Keratinocyte (primary cell): ENCODE measurements around the gene ANKRD30A. TPM values are rescaled to one million over a fixed set of nuclear protein-coding genes. Genes with fewer than 3 reads are reported as not detected.
"Not testable (repeated sequence)": the region's sequence is repeated elsewhere in the genome, so short reads cannot be mapped to it uniquely, and the experiment has no call there.

Experiments used
- DNase-seq: peaks from one replicate; pipeline ENCODE4 v3.0.0-alpha.2; 2011; ENCODE audit warnings: low read depth, missing footprints, low spot score
- FAIRE-seq: peaks from 2 replicates; lab custom pipeline; 2011; peaks lifted over from hg19 to GRCh38; lab: Jason Lieb, UNC
- H2AFZ ChIP-seq: 2 replicates; pipeline ENCODE4 v1.6.0; 2012; ENCODE audit warnings: low read length, control low read depth, inconsistent platforms; ENCODE audit not compliant: control insufficient read depth
- H3K27ac ChIP-seq: 2 replicates; pipeline ENCODE4 v1.5.1; 2011; ENCODE audit warnings: low read length; ENCODE audit not compliant: control insufficient read depth, insufficient read depth
- H3K27me3 ChIP-seq: 3 replicates; pipeline ENCODE4 v1.6.0; 2011; ENCODE audit warnings: low read length; ENCODE audit not compliant: control insufficient read depth, insufficient read depth; ENCODE audit errors: extremely low read depth
- H3K36me3 ChIP-seq, 2 experiments: 2 replicates in 1 of 2; 3 replicates in 1 of 2; pipeline ENCODE4 v1.5.1; 2011; ENCODE audit warnings: low read length in 2 of 2, mild to moderate bottlenecking in 1 of 2; ENCODE audit not compliant: control insufficient read depth in 2 of 2, insufficient read depth in 2 of 2; ENCODE audit errors: extremely low read depth in 1 of 2
- H3K4me1 ChIP-seq: 3 replicates; pipeline ENCODE4 v1.5.1; 2011; ENCODE audit warnings: low read length; ENCODE audit not compliant: control insufficient read depth, insufficient read depth; ENCODE audit errors: extremely low read depth
- H3K4me2 ChIP-seq: 3 replicates; pipeline ENCODE4 v1.6.0; 2011; ENCODE audit warnings: low read depth, low read length; ENCODE audit not compliant: control insufficient read depth, insufficient read depth; ENCODE audit errors: extremely low read depth
- H3K4me3 ChIP-seq, 3 experiments: fragments of 200-600 bp in 1 of 3; sonication (generic) in 1 of 3; 2 replicates in 2 of 3; 3 replicates in 1 of 3; pipeline ENCODE4 v1.5.1; 2011 to 2016; ENCODE audit warnings: low read length in 3 of 3, mild to moderate bottlenecking in 3 of 3, control low read depth in 2 of 3, inconsistent platforms in 1 of 3, low read depth in 1 of 3, mixed read lengths in 1 of 3, mixed run types in 1 of 3, moderate library complexity in 1 of 3; ENCODE audit not compliant: control insufficient read depth in 2 of 3, insufficient read depth in 2 of 3; ENCODE audit errors: extremely low read depth in 1 of 3
- H3K79me2 ChIP-seq: 2 replicates; pipeline ENCODE4 v1.6.0; 2012; ENCODE audit warnings: low read length; ENCODE audit not compliant: control insufficient read depth, insufficient read depth
- H3K9ac ChIP-seq: 3 replicates; pipeline ENCODE4 v1.6.0; 2011; ENCODE audit warnings: low read length; ENCODE audit not compliant: control insufficient read depth, insufficient read depth; ENCODE audit errors: extremely low read depth
- H3K9me1 ChIP-seq: 3 replicates; pipeline ENCODE4 v1.6.0; 2011; ENCODE audit warnings: low read length; ENCODE audit not compliant: control insufficient read depth, insufficient read depth; ENCODE audit errors: extremely low read depth
- H3K9me3 ChIP-seq: 2 replicates; pipeline ENCODE4 v1.5.1; 2012; ENCODE audit warnings: low read depth, low read length; ENCODE audit not compliant: control insufficient read depth
- H4K20me1 ChIP-seq: 3 replicates; pipeline ENCODE4 v1.6.0; 2011; ENCODE audit warnings: low read length; ENCODE audit not compliant: control insufficient read depth, insufficient read depth; ENCODE audit errors: extremely low read depth
- CTCF ChIP-seq, 3 experiments: IDR thresholded peaks in 1 of 3; conservative IDR thresholded peaks in 1 of 3; optimal IDR thresholded peaks in 1 of 3; 2 replicates in 2 of 3; 3 replicates in 1 of 3; pipeline versions ENCODE3 to v1.5.1; 2011; ENCODE audit warnings: low read length in 3 of 3, mild to moderate bottlenecking in 3 of 3, moderate library complexity in 2 of 3, control low read depth in 1 of 3, inconsistent platforms in 1 of 3; ENCODE audit not compliant: insufficient read depth in 2 of 3; ENCODE audit errors: extremely low read depth in 1 of 3
- dilution Hi-C: fragments of 300-500 bp; cut with MboI; formaldehyde crosslinking; loops from one replicate; pipeline ENCODE4 v1.7.0; 2020; ENCODE audit warnings: low sequenced_read_pairs; ENCODE audit not compliant: extremely low pct_ligation_motif_present
- polyA plus RNA-seq, 5 experiments: library from polyadenylated mRNA; depleted of rRNA in 3 of 5; stranded (reverse) in 3 of 5; stranded (forward) in 1 of 5; unstranded in 1 of 5; fragments of >200 nt; gene quantifications; 1 replicate in 1 of 5; 2 replicates in 3 of 5; 3 replicates in 1 of 5; pipeline versions ENCODE4 v1.2.1 to v1.2.3, GENCODE V29; 2011 to 2012; ENCODE audit warnings: missing spikeins in 2 of 5, low read depth in 1 of 5, low replicate concordance in 1 of 5

The ANKRD30A gene
- polyA plus RNA-seq, 1 donor (not counting 4 experiments of a cell fraction or from before 2014, with no cell fraction given), result not detected

DNA sequence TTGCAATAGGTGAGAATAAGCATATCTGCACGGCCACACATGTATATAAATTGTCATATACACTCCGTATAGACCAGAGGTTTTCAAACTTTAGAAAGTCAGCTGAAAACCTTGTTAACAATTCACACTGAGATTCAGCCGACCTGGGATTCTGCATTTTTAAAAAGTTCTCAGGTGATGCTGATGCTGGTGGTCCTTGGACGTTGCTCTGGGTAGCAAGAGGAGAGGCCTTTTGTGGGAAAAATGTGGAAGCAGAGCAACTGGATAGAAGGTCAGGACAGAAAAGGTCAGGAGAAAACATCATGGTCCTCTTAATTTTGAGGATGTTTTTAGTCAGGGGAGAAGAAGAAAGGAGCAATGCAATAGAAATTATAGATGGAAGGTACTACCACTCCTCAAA lies 52.9 kb downstream of the ANKRD30A start:
- DNase-seq, H3K4me2 ChIP-seq, H3K4me1 ChIP-seq, H3K9me1 ChIP-seq, H3K36me3 ChIP-seq, H3K9me3 ChIP-seq, H3K27me3 ChIP-seq, H3K4me3 ChIP-seq, H4K20me1 ChIP-seq, H2AFZ ChIP-seq, H3K79me2 ChIP-seq, dilution Hi-C loops, H3K9ac ChIP-seq, H3K27ac ChIP-seq, FAIRE-seq: not testable (repeated sequence)

- H3K4me2 ChIP-seq, FAIRE-seq, H3K36me3 ChIP-seq, H2AFZ ChIP-seq, H3K27me3 ChIP-seq, H4K20me1 ChIP-seq, H3K9me3 ChIP-seq, dilution Hi-C loops, H3K4me1 ChIP-seq, H3K27ac ChIP-seq, H3K79me2 ChIP-seq, H3K9me1 ChIP-seq, H3K4me3 ChIP-seq, DNase-seq, H3K9ac ChIP-seq: not testable (repeated sequence)
Measured at GRCh38 chr10:37182719-37183118, 57.3 kb downstream of the ANKRD30A start.

DNA sequence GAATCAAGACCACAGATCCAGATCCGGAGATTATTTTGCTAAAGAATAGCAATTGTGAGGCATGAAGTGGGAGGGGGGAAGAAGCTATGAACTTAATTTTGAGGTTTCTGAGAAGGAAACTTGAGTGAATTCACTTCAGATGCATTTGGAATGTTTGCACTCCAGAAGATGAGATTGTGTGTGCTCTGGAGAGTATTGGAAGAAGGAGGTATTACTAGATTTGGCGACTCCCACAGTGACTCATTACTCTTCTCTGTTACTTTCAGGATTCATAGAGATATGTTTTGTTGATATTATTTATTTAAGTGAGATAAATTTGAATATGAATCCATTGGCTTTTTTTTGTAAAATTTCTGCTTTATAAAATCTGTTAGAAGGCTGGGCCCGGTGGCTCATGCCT lies 80.7 kb downstream of the ANKRD30A start:
- Histone ChIP-seq H3K36me3 (no peaks in the 10 kb centered on the region), H3K27ac (no peak overlapping the region), H2AFZ (no peak overlapping the region), H3K9ac (no peak overlapping the region), H4K20me1 (no peaks in the 10 kb centered on the region), H3K4me2 (no peak overlapping the region), H3K9me3 (no peaks in the 10 kb centered on the region), H3K27me3 (no peaks in the 10 kb centered on the region), H3K79me2 (no peaks in the 10 kb centered on the region), H3K4me3 (no peak overlapping the region), H3K9me1 (no peaks in the 10 kb centered on the region), H3K4me1 (no peaks in the 10 kb centered on the region)
- DNase-seq (no peak), FAIRE-seq (no peak)
- no peak for TF ChIP-seq CTCF (optimal IDR thresholded peaks at IDR 0.05 in 1 of 3, IDR thresholded peaks at IDR 0.05 in 1 of 3, conservative IDR thresholded peaks at IDR 0.05 in 1 of 3; ENCODE audit: extremely low read depth in 1 of 3, insufficient read depth in 2 of 3, low read length in 3 of 3)
- dilution Hi-C loops, result no loop called here
